Lung (tissue), 12 donors: Measurements from ENCODE around the gene SPOP. TPM values are rescaled to one million over a fixed set of nuclear protein-coding genes. Genes with fewer than 3 reads are reported as not detected.
"Not testable (repeated sequence)": the region's sequence is repeated elsewhere in the genome, so short reads cannot be mapped to it uniquely, and the experiment has no call there.

ENCODE experiments used
- ATAC-seq: fragments of 200-7000 bp; cut with Tn5 transposase; one replicate; pipeline ENCODE4 v1.9.1; 2020; ENCODE audit warnings: moderate number of reproducible peaks; ENCODE audit not compliant: insufficient read depth, low FRiP score
- DNase-seq, 3 donors: peaks; one replicate each; pipeline ENCODE4 v3.0.0-alpha.2; 2013 to 2017
- H3K27ac ChIP-seq, 2 donors: one replicate each; pipeline ENCODE4 v1.5.1; 2013; ENCODE audit warnings: mild to moderate bottlenecking in 2 of 2, moderate library complexity in 2 of 2, control low read depth in 1 of 2, inconsistent platforms in 1 of 2, low read depth in 1 of 2, low read length in 1 of 2
- H3K27me3 ChIP-seq, 3 donors: one replicate each; pipeline ENCODE4 v1.5.1; 2013; ENCODE audit warnings: low read length in 2 of 3; ENCODE audit not compliant: control insufficient read depth in 3 of 3, insufficient read depth in 3 of 3
- H3K36me3 ChIP-seq, 4 donors: one replicate each; pipeline ENCODE4 v1.5.1; 2013; ENCODE audit warnings: low read length in 4 of 4, mild to moderate bottlenecking in 1 of 4, moderate library complexity in 1 of 4; ENCODE audit not compliant: control insufficient read depth in 4 of 4, insufficient read depth in 4 of 4
- H3K4me1 ChIP-seq, 5 donors: one replicate each; pipeline ENCODE4 v1.5.1; 2013; ENCODE audit warnings: low read length in 5 of 5, mild to moderate bottlenecking in 2 of 5, moderate library complexity in 1 of 5; ENCODE audit not compliant: control insufficient read depth in 5 of 5, insufficient read depth in 5 of 5
- H3K4me3 ChIP-seq: one replicate; pipeline ENCODE4 v1.5.1; 2013; ENCODE audit warnings: mild to moderate bottlenecking, control low read depth, moderate library complexity
- H3K9ac ChIP-seq, 2 donors: one replicate each; pipeline ENCODE4 v1.5.1; 2013; ENCODE audit warnings: low read length in 2 of 2, control low read depth in 1 of 2; ENCODE audit not compliant: insufficient read depth in 1 of 2
- H3K9me3 ChIP-seq, 4 donors: one replicate each; pipeline ENCODE4 v1.5.1; 2013; ENCODE audit warnings: low read length in 3 of 4, mild to moderate bottlenecking in 1 of 4, moderate library complexity in 1 of 4; ENCODE audit not compliant: control insufficient read depth in 4 of 4, insufficient read depth in 3 of 4
- CTCF ChIP-seq: IDR thresholded peaks from 2 replicates; pipeline ENCODE4 v1.5.1; 2012; ENCODE audit warnings: mild to moderate bottlenecking; ENCODE audit errors: control extremely low read depth, extremely low read depth
- WGBS, 2 donors: extraction: QIAGEN DNeasy Blood & Tissue Kit; methylation state at CpG; one replicate each; pipeline ENCODE4 v1.1.7; 2013; 5-methylcytosine and 5-hydroxymethylcytosine counted together
- polyA plus RNA-seq, 2 donors: library from polyadenylated mRNA; stranded (reverse); fragments of 200-250 nt; gene quantifications; one replicate each; pipeline ENCODE4 v1.2.1, GENCODE V29; 2013
- total RNA-seq, 2 donors: library from RNA; depleted of rRNA in 1 of 2; stranded (reverse); fragments of >200 nt in 1 of 2; gene quantifications; one replicate each; pipeline ENCODE4 v1.2.1, GENCODE V29; 2014 to 2021
- donor health status: control.
- donor health status: control.
- donor health status: Bipolar disorder and iron deficiency.
- donor health status: healthy.
- donor health status: DM: yes; HTN: yes; CAD: no.

Gene SPOP
- total and polyA plus RNA-seq, 4 donors: 28.7 to 98.0 (median 64.6) TPM

DNA sequence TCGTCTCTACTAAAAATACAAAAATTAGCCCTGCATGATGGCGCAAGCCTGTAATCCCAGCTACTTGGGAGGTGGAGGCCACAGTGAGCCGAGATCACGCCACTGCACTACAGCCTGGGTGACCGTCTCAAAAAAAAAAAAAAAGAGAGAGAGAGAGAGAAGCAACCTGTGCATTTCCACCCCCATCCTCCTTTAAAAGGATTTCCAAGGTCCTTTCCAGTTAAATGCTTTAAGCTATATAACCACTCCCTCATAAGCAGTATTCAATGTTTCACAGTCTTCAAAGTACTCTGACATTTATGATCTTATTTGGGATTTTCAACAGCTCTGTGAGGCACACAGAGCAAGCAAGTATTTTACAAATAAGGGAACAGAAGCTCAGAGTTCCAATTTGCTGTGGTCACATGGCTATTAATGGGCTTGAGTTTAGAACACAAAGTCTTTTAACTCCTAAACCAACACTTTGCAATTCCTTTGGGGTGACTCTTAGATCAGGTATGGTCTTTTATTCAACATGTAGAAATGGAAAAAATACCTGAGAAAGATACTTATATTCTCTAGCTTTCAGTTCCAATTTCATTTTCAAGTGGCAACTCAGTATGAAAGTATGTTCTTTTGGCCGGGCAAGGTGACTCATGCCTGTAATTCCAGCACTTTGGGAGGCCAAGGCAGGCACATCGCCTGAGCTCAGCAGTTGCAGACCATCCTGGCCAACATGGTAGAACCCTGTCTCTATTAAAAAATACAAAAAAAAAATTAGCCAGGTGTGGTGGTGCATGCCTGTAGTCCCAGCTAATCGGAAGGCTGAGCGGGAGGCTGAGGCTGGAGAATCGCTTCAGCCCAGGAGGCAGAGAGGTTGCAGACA is 31.3 kb downstream of the SPOP start:
- WGBS, 2 donors: 62 to 77% methylated on average over 10 of the region's 10 CpGs
- H3K36me3 ChIP-seq: peaks cover 0 to 1% (median 0%) of the 10 kb centered on the region in 4 donors
- no peak overlapping the region for H3K4me3 ChIP-seq
- H3K9me3 ChIP-seq: no peaks in the 10 kb centered on the region
- H3K27me3 ChIP-seq: no peaks in the 10 kb centered on the region
- H3K9ac ChIP-seq: no peak overlapping the region
- H3K4me1 ChIP-seq: peaks cover 0 to 21% (median 0%) of the 10 kb centered on the region in 5 donors
- DNase-seq: peak in 2 of 3 donors; percentile 9 to 14
- no peak for TF ChIP-seq CTCF
- H3K27ac ChIP-seq: peak overlapping the region; percentile 70 to 80
- ATAC-seq: peak; percentile 84

GRCh38 chr17:49646056-49646390 is 31.9 kb downstream of the SPOP start:
- H3K4me1 ChIP-seq: peaks cover 0 to 19% (median 0%) of the 10 kb centered on the region in 5 donors
- H3K9ac ChIP-seq, H3K9me3 ChIP-seq, DNase-seq, H3K4me3 ChIP-seq, H3K27me3 ChIP-seq, H3K36me3 ChIP-seq: not testable (repeated sequence)
- peak overlapping the region; percentile 70 for H3K27ac ChIP-seq
- peak; percentile 15 for ATAC-seq
- WGBS, 2 donors: 74 to 97% methylated on average over 1 of the region's 1 CpG

DNA sequence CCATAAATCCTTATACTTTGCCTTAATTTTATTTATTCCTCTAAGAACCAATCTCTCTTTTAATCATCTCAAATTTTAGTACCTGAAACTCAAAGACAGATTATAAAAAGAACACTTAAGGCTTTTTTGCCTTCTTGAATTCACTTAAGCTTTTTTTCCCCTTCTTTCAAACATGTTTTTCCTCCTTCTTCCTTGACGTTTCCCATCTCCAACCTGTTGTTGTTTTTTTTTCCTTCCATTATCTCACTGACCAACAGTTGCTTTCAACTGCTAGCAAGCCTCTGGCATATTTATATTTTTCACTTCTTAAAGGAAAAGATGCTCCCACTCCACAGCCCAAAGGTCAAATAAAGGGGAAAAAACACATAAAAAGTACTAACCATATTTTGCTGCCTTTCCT is 32.2 kb downstream of the SPOP start:
- Histone ChIP-seq H3K27ac (peak overlapping the region in 1 of 2 donors; percentile 70), H3K4me1 (peaks cover 0 to 17% (median 0%) of the 10 kb centered on the region in 5 donors), H3K4me3 (no peak overlapping the region), H3K9ac (no peak overlapping the region), H3K27me3 (no peaks in the 10 kb centered on the region), H3K9me3 (no peaks in the 10 kb centered on the region), H3K36me3 (peaks cover 0 to 1% (median 0%) of the 10 kb centered on the region in 4 donors)
- TF ChIP-seq CTCF: no peak
- no peak for ATAC-seq
- no peak for DNase-seq
- WGBS, 2 donors: 41 to 52% methylated on average over 1 of the region's 1 CpG

GRCh38 chr17:49640556-49640955 is 37.3 kb downstream of the SPOP start:
- 95 to 96% methylated on average over 3 of the region's 3 CpGs for WGBS, 2 donors
- DNase-seq (no peak), ATAC-seq (no peak)
- H3K9ac ChIP-seq: no peak overlapping the region
- H3K4me1 ChIP-seq: peaks cover 0 to 14% (median 0%) of the 10 kb centered on the region in 5 donors
- no peak overlapping the region for H3K27ac ChIP-seq
- no peak for TF ChIP-seq CTCF
- H3K4me3 ChIP-seq: no peak overlapping the region
- no peaks in the 10 kb centered on the region for H3K36me3 ChIP-seq
- H3K27me3 ChIP-seq: no peaks in the 10 kb centered on the region
- no peaks in the 10 kb centered on the region for H3K9me3 ChIP-seq
